ENCODE measurements around the gene CYB5D1. TPM values are rescaled to one million over a fixed set of nuclear protein-coding genes. Genes with fewer than 3 reads are reported as not detected.

Gene CYB5D1
- total RNA-seq, 4 donors from 2014 or later, result 4.1 to 14.7 (median 9.0) TPM

GRCh38 chr17:7886227-7887037, 28.6 kb downstream of the CYB5D1 start:
- H3K4me1 ChIP-seq, result peaks cover 41 to 47% of the 10 kb centered on the region in 2 donors
- TF ChIP-seq CTCF (IDR thresholded peaks at IDR 0.05 in 4 of 5, conservative IDR thresholded peaks at IDR 0.05 in 1 of 5), result peak in 1 of 5 experiments; percentile 10
- TF ChIP-seq POLR2A (IDR thresholded peaks at IDR 0.05), result no peak
- ATAC-seq (no peak), DNase-seq (no peak)
- in situ Hi-C loops (cut with MboI; ENCODE audit: low sequenced_read_pairs in 4 of 4), result loop anchor here in 1 of 4 donors (25.0 kb wide), 1 partner anchor 149 kb away; no protein-coding TSS in a partner anchor
- no peaks in the 10 kb centered on the region for H3K9me3 ChIP-seq
- H3K27ac ChIP-seq, result peak overlapping the region; percentile 77 to 89 (median 81)
- H3K27me3 ChIP-seq, result peaks cover 24 to 37% (median 28%) of the 10 kb centered on the region in 3 donors
- H3K36me3 ChIP-seq, result no peaks in the 10 kb centered on the region
- intact Hi-C loops (cut with DNase I; ENCODE audit: low total_unique reads), result loop anchor here (2.0 to 10.0 kb wide), 3 partner anchors 30 to 168 kb away; partner anchors contain the start of genes CNTROB and NAA38
- H3K4me3 ChIP-seq, result peak overlapping the region; percentile 64 to 74 (median 68)

GRCh38 chr17:7887038-7887481, 29.3 kb downstream of the CYB5D1 start:
- TF ChIP-seq CTCF (IDR thresholded peaks at IDR 0.05 in 4 of 5, conservative IDR thresholded peaks at IDR 0.05 in 1 of 5) (peak in 1 of 5 experiments; percentile 9), POLR2A (IDR thresholded peaks at IDR 0.05) (no peak)
- Histone ChIP-seq H3K4me3 (peak overlapping the region; percentile 64 to 74 (median 68)), H3K4me1 (peaks cover 41 to 47% of the 10 kb centered on the region in 2 donors), H3K27me3 (peaks cover 24 to 31% (median 28%) of the 10 kb centered on the region in 3 donors), H3K9me3 (no peaks in the 10 kb centered on the region), H3K36me3 (no peaks in the 10 kb centered on the region), H3K27ac (peak overlapping the region; percentile 77 to 89 (median 81))
- in situ Hi-C loops (cut with MboI; ENCODE audit: low sequenced_read_pairs in 4 of 4), result loop anchor here in 1 of 4 donors (25.0 kb wide), 1 partner anchor 150 kb away; no protein-coding TSS in a partner anchor
- ATAC-seq (no peak), DNase-seq (no peak)
- intact Hi-C loops (cut with DNase I; ENCODE audit: low total_unique reads), result loop anchor here (2.0 to 10.0 kb wide), 3 partner anchors 30 to 168 kb away; partner anchors contain the start of genes CNTROB and NAA38

GRCh38 chr17:7887482-7888183, 29.8 kb downstream of the CYB5D1 start:
- H3K27ac ChIP-seq, result peak overlapping the region; percentile 77 to 89 (median 81)
- H3K9me3 ChIP-seq, result no peaks in the 10 kb centered on the region
- H3K36me3 ChIP-seq, result no peaks in the 10 kb centered on the region
- peaks cover 41 to 47% of the 10 kb centered on the region in 2 donors for H3K4me1 ChIP-seq
- intact Hi-C loops (cut with DNase I; ENCODE audit: low total_unique reads), result loop anchor here (2.0 to 10.0 kb wide), 4 partner anchors 31 to 167 kb away; partner anchors contain the start of genes CNTROB, KDM6B and NAA38
- in situ Hi-C loops (cut with MboI; ENCODE audit: low sequenced_read_pairs in 4 of 4), result loop anchor here in 1 of 4 donors (25.0 kb wide), 1 partner anchor 150 kb away; no protein-coding TSS in a partner anchor
- H3K4me3 ChIP-seq, result peak overlapping the region; percentile 64 to 74 (median 68)
- TF ChIP-seq POLR2A (IDR thresholded peaks at IDR 0.05), result peak in 1 of 2 donors; percentile 55
- peak in 1 of 5 experiments; percentile 5 for TF ChIP-seq CTCF (IDR thresholded peaks at IDR 0.05 in 4 of 5, conservative IDR thresholded peaks at IDR 0.05 in 1 of 5)
- peaks cover 24 to 27% (median 25%) of the 10 kb centered on the region in 3 donors for H3K27me3 ChIP-seq
- ATAC-seq (peak; percentile 61 to 72), DNase-seq (peak; percentile 65 to 80)

- no peak for TF ChIP-seq CTCF (IDR thresholded peaks at IDR 0.05 in 4 of 5, conservative IDR thresholded peaks at IDR 0.05 in 1 of 5)
- TF ChIP-seq POLR2A (IDR thresholded peaks at IDR 0.05), result peak in 1 of 2 donors; percentile 11
- H3K4me3 ChIP-seq, result peak within 1 kb of the TSS; percentile 64 to 74 (median 68)
- H3K27ac ChIP-seq, result peak within 1 kb of the TSS; percentile 77 to 89 (median 81)
- no peaks in the 10 kb centered on the region for H3K36me3 ChIP-seq
- H3K9me3 ChIP-seq, result no peaks in the 10 kb centered on the region
- in situ Hi-C loops (cut with MboI; ENCODE audit: low sequenced_read_pairs in 4 of 4) (loop anchor here in 1 of 4 donors (25.0 kb wide), 1 partner anchor 151 kb away; no protein-coding TSS in a partner anchor), intact Hi-C loops (cut with DNase I; ENCODE audit: low total_unique reads) (loop anchor here (2.0 to 10.0 kb wide), 2 partner anchors 54 to 166 kb away; partner anchors contain the start of gene KDM6B)
- H3K27me3 ChIP-seq, result peaks cover 22 to 24% (median 23%) of the 10 kb centered on the region in 3 donors
- DNase-seq (no peak), ATAC-seq (peak; percentile 19 to 21)
- peaks cover 41 to 47% of the 10 kb centered on the region in 2 donors for H3K4me1 ChIP-seq
Observed at GRCh38 chr17:7888184-7888920, 30.5 kb downstream of the CYB5D1 start, which contains the start of gene CHD3. Gene CHD3, plus strand, starts transcription at chr17:7888789. Its CDS starts 212 bp downstream, at chr17:7889001.
